Activated CD4-positive, alpha-beta memory T cell treated with anti-CD3 and anti-CD28 coated beads for 36 hours (primary cell): Measurements from ENCODE around the gene PAX3. TPM values are rescaled to one million over a fixed set of nuclear protein-coding genes. Genes with fewer than 3 reads are reported as not detected.

Source experiments
- CTCF ChIA-PET: fragments of 350-600 bp; sonication (Branson Sonifier 250); formaldehyde crosslinking; loops from one replicate; lab custom pipeline; 2021; ENCODE audit warnings: antibody characterized with exemption, inconsistent platforms; lab: Charles Lee
- POLR2A ChIA-PET: fragments of 350-600 bp; sonication (Branson Sonifier 250); formaldehyde crosslinking; loops from one replicate; lab custom pipeline; 2021; ENCODE audit warnings: antibody characterized with exemption; lab: Charles Lee
- DNase-seq: peaks from one replicate; pipeline ENCODE4 v3.0.0-alpha.2; 2020
- H3K27ac Mint-ChIP-seq: one replicate; pipeline ENCODE4 v1.8.0; 2021; ENCODE audit warnings: mixed read lengths
- H3K27me3 Mint-ChIP-seq: one replicate; pipeline ENCODE4 v1.8.0; 2021; ENCODE audit warnings: mixed read lengths
- H3K36me3 Mint-ChIP-seq: one replicate; pipeline ENCODE4 v1.8.0; 2021; ENCODE audit warnings: mixed read lengths
- H3K4me1 Mint-ChIP-seq: one replicate; pipeline ENCODE4 v1.8.0; 2021; ENCODE audit warnings: low read depth, mixed read lengths
- H3K4me3 Mint-ChIP-seq: one replicate; pipeline ENCODE4 v1.8.0; 2021; ENCODE audit warnings: mild to moderate bottlenecking, mixed read lengths
- H3K9me3 Mint-ChIP-seq: one replicate; pipeline ENCODE4 v1.8.0; 2021; ENCODE audit warnings: mixed read lengths
- intact Hi-C: fragments of 100-400 bp; cut with micrococcal nuclease; formaldehyde crosslinking; loops from one replicate; pipeline ENCODE4 v1.15.1; 2023
- total RNA-seq, 2 experiments: library from RNA; stranded (reverse); gene quantifications; one replicate each; pipeline ENCODE4 v1.2.3, GENCODE V29; 2021

PAX3 gene
- not detected for total RNA-seq

DNA sequence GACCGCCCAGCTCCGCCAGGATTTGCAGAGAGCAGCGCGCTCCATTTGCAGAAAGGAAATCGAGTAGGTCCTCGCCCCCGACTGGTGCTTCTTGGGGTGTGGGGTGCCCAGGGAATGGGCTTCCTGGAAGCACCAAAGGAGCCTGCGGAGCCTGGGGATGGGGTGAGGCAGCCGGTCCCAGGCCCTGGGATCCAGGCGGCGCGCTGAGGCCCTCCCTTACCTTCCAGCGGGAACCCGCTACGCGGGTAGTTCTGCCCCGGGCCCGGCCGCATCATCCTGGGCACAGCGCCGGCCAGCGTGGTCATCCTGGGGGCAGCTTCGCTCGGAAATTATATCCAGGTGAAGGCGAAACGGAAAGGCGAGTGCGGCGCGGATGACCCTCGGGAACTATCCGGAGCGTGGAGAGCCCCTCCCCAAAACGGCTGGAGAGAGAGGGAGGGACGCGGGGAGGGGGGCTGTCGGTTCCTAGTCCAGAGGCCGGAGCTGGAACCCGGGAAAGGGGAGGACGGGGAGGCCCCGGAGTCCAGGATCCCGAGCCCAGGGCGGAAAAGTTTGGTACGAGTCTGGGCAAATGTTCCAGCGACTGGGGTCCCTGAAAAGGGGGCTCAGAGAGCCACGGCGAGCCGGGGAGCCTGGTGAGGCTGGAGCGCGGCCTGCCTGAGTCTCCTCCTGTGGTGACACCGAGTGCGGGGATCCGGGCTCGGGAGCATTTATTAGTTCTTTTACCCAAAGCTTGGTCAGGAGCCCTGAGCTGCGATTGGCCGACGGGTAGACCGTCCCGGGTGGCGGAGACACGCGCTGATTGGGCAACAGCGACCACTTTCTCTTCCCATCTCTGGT, at the start of gene PAX3:
Gene PAX3, minus strand, starts transcription at position 688 of the 840 bp plus-strand sequence. Its CDS starts 383 bp downstream, at position 305.
- Mint-ChIP-seq H3K36me3 (peaks cover 6% of the 10 kb centered on the region), H3K4me1 (peaks cover 50% of the 10 kb centered on the region), H3K27me3 (peaks cover 90% of the 10 kb centered on the region), H3K27ac (no peak within 1 kb of the TSS), H3K9me3 (no peaks in the 10 kb centered on the region), H3K4me3 (peak within 1 kb of the TSS; percentile 27)
- intact Hi-C loops: no loop called here
- no peak for DNase-seq
- ChIA-PET POLR2A (no interaction called here), CTCF (no interaction called here)

DNA sequence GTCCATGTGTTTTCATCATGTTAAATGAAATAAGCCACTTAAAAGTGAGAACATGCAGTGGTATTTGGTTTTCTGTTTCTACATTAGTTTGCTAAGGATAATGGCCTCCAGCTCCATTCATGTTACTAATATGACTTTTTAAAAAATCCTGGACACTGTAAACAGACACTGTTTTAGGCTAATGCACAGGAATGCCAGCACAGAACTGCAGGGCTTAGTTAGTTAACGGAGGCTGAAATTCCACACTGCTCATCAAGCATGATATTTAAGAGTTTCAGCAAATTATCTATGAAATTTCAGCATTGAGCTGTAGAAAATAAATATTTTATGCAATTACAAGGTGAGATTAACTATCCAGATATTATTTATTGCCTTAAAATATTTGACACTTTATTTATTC, 42.5 kb upstream of the PAX3 start:
- Mint-ChIP-seq H3K4me1 (no peaks in the 10 kb centered on the region), H3K36me3 (no peaks in the 10 kb centered on the region), H3K9me3 (no peaks in the 10 kb centered on the region), H3K27ac (no peak overlapping the region), H3K4me3 (no peak overlapping the region), H3K27me3 (no peaks in the 10 kb centered on the region)
- ChIA-PET CTCF (no interaction called here), POLR2A (no interaction called here)
- intact Hi-C loops: no loop called here
- no peak for DNase-seq

GRCh38 chr2:222338374-222338773, 39.6 kb upstream of the PAX3 start:
- Mint-ChIP-seq H3K4me1 (no peaks in the 10 kb centered on the region), H3K9me3 (peaks cover 20% of the 10 kb centered on the region), H3K27ac (no peak overlapping the region), H3K36me3 (peaks cover 2% of the 10 kb centered on the region), H3K4me3 (no peak overlapping the region), H3K27me3 (peaks cover 2% of the 10 kb centered on the region)
- ChIA-PET POLR2A (no interaction called here), CTCF (interaction anchor here (1.5 kb wide), 1 partner anchor 224 kb away, joined by 4 read pairs; no protein-coding TSS in a partner anchor)
- no peak for DNase-seq
- intact Hi-C loops: no loop called here

GRCh38 chr2:222336931-222337330, 38.1 kb upstream of the PAX3 start:
- ChIA-PET POLR2A (no interaction called here), CTCF (interaction anchor here (0.9 kb wide), 1 partner anchor 226 kb away, joined by 3 read pairs; no protein-coding TSS in a partner anchor)
- peaks cover 20% of the 10 kb centered on the region for H3K9me3 Mint-ChIP-seq
- peaks cover 2% of the 10 kb centered on the region for H3K27me3 Mint-ChIP-seq
- H3K4me3 Mint-ChIP-seq: no peak overlapping the region
- DNase-seq: no peak
- no peak overlapping the region for H3K27ac Mint-ChIP-seq
- no peaks in the 10 kb centered on the region for H3K4me1 Mint-ChIP-seq
- peaks cover 2% of the 10 kb centered on the region for H3K36me3 Mint-ChIP-seq
- intact Hi-C loops: no loop called here

DNA sequence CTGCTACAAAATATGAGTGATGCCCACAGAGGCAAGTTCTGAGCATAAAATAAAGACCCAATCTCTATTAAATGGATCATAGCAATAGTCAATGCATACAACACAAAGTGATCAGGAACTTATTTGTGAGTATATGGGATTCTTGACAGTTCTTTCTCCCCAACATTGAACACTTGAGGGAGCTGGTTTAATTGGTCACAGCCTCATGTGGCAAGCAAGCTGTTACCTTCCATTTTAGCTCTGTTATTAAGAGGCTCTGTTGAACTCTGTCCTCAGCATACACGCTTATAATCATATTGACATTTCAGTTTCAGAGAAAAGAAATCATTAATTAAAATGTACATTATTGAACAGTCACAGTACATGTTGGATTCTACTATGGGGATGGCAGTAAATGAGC, 37.6 kb upstream of the PAX3 start:
- H3K36me3 Mint-ChIP-seq: peaks cover 2% of the 10 kb centered on the region
- intact Hi-C loops: no loop called here
- CTCF ChIA-PET: interaction anchor here (0.9 kb wide), 1 partner anchor 226 kb away, joined by 3 read pairs; no protein-coding TSS in a partner anchor

DNA sequence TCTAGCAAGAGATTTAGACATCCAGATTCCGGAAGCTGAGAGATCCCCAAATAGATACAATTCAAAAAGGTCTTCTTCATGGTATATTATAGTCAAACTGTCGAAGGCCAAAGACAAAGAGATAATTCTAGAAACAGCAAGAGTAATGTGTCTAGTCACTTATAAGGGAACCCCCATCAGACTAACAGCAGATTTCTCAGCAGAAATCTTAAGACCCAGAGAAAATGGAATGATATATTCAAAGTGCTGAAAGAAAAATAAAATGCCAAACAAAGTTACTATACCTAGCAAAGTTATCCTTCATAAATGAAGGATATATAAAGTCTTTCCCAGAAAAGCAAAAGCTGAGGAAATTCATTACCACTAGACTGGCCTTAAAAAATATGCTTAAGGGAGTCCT, 36.1 kb upstream of the PAX3 start:
- Mint-ChIP-seq H3K36me3 (peaks cover 2% of the 10 kb centered on the region), H3K27ac (no peak overlapping the region), H3K4me3 (no peak overlapping the region), H3K27me3 (peaks cover 9% of the 10 kb centered on the region), H3K4me1 (no peaks in the 10 kb centered on the region), H3K9me3 (peaks cover 20% of the 10 kb centered on the region)
- ChIA-PET CTCF (no interaction called here), POLR2A (interaction anchor here (0.6 kb wide), 1 partner anchor 270 kb away, joined by 3 read pairs; no protein-coding TSS in a partner anchor)
- no peak for DNase-seq
- intact Hi-C loops: no loop called here

More for the DNA sequence above, 37.6 kb upstream of the PAX3 start:
- DNase-seq: no peak
- Mint-ChIP-seq H3K27ac (no peak overlapping the region), H3K4me1 (no peaks in the 10 kb centered on the region), H3K4me3 (no peak overlapping the region), H3K27me3 (peaks cover 2% of the 10 kb centered on the region), H3K9me3 (peaks cover 20% of the 10 kb centered on the region)
- POLR2A ChIA-PET: no interaction called here

- DNase-seq: no peak
- POLR2A ChIA-PET: no interaction called here
- no peaks in the 10 kb centered on the region for H3K4me1 Mint-ChIP-seq
- H3K36me3 Mint-ChIP-seq: peaks cover 2% of the 10 kb centered on the region
- H3K4me3 Mint-ChIP-seq: no peak overlapping the region
- intact Hi-C loops: no loop called here
- no peak overlapping the region for H3K27ac Mint-ChIP-seq
- H3K27me3 Mint-ChIP-seq: peaks cover 14% of the 10 kb centered on the region
- CTCF ChIA-PET: no interaction called here
- peaks cover 20% of the 10 kb centered on the region for H3K9me3 Mint-ChIP-seq
Measured at GRCh38 chr2:222333397-222333796, 34.6 kb upstream of the PAX3 start.

DNA sequence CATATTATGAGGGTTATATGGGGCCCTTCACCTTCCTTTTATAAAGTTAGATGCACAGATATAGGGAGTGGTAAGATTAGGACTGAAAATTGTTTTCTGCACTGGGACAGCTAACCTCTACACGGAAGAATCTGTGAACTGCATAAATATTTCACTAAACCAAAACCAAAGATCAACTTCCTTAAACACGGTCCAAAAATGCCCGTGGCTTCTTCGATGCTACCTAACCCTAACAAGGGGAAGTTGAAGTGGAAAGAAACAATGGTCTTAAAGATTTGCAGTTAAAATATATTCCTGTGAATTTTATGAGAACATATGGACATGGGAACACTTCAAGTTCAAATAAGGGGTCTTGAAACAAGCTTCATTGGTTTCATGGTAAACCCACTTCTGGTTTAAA, 33.3 kb upstream of the PAX3 start:
- Mint-ChIP-seq H3K27me3 (peaks cover 14% of the 10 kb centered on the region), H3K36me3 (peaks cover 2% of the 10 kb centered on the region), H3K9me3 (peaks cover 20% of the 10 kb centered on the region), H3K27ac (no peak overlapping the region), H3K4me3 (no peak overlapping the region), H3K4me1 (no peaks in the 10 kb centered on the region)
- ChIA-PET CTCF (no interaction called here), POLR2A (no interaction called here)
- intact Hi-C loops: no loop called here
- DNase-seq: no peak

DNA sequence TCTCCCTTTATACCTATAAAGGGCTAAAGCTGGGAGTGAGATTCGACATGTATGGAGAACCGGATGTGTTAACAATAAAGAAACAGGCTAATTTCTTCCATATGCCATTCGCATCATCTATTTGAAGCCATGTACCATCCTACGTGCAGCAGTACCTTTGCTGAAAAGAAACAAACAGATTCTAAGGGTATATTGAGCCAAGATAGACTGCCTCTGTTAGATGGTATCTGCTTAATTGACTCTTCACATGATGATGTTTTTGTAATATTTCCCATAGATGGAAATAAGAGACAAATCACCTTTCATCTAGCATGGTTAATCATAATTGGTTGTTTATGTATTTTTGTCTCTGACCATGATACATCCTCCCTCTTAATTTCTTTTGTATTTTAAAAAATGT, 32.1 kb upstream of the PAX3 start:
- CTCF ChIA-PET: no interaction called here
- intact Hi-C loops: no loop called here
- POLR2A ChIA-PET: no interaction called here
- H3K27ac Mint-ChIP-seq: no peak overlapping the region
- DNase-seq: no peak
- peaks cover 19% of the 10 kb centered on the region for H3K9me3 Mint-ChIP-seq
- peaks cover 2% of the 10 kb centered on the region for H3K36me3 Mint-ChIP-seq
- H3K4me1 Mint-ChIP-seq: no peaks in the 10 kb centered on the region
- peaks cover 14% of the 10 kb centered on the region for H3K27me3 Mint-ChIP-seq
- H3K4me3 Mint-ChIP-seq: no peak overlapping the region

DNA sequence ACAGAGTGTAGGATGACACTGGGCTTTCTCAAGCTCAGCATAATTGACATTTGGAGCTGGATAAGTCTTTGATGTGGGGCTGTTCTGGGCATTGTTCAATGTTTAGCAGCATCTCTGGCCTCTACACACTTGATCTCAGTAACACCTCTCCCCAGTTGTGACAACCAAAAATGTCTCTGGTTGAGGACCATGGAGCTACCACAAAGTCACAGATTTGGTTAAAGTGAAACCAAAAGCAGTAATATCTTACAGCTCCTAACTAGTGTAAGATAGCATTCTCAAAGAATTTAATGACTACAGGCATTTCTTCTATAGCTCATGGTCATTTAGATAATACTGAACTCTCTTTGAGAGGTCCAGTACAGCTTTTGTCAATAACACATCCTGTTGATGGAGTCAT, 23.4 kb upstream of the PAX3 start:
- H3K4me1 Mint-ChIP-seq: peaks cover 9% of the 10 kb centered on the region
- no peak overlapping the region for H3K4me3 Mint-ChIP-seq
- CTCF ChIA-PET: interaction anchor here (0.8 to 1.0 kb wide), 2 partner anchors 9 to 240 kb away, joined by 3 to 4 read pairs; no protein-coding TSS in a partner anchor
- H3K36me3 Mint-ChIP-seq: no peaks in the 10 kb centered on the region
- DNase-seq: no peak
- POLR2A ChIA-PET: no interaction called here
- H3K9me3 Mint-ChIP-seq: no peaks in the 10 kb centered on the region
- no peak overlapping the region for H3K27ac Mint-ChIP-seq
- H3K27me3 Mint-ChIP-seq: peaks cover 23% of the 10 kb centered on the region
- intact Hi-C loops: no loop called here

- CTCF ChIA-PET: interaction anchor here (0.9 to 4.6 kb wide), 4 partner anchors 241 to 332 kb away, joined by 3 to 84 read pairs (median 11); no protein-coding TSS in a partner anchor
- Mint-ChIP-seq H3K4me3 (peak overlapping the region; percentile 61), H3K4me1 (peaks cover 9% of the 10 kb centered on the region), H3K27ac (no peak overlapping the region), H3K9me3 (no peaks in the 10 kb centered on the region), H3K27me3 (peaks cover 28% of the 10 kb centered on the region), H3K36me3 (no peaks in the 10 kb centered on the region)
- intact Hi-C loops: no loop called here
- DNase-seq: peak; percentile 27
- POLR2A ChIA-PET: no interaction called here
Measured at GRCh38 chr2:222320436-222321395, 21.9 kb upstream of the PAX3 start.
